ENCODE measurements around the gene SLC22A2. TPM values are rescaled to one million over a fixed set of nuclear protein-coding genes. Genes with fewer than 3 reads are reported as not detected.

The SLC22A2 gene
- total and polyA plus RNA-seq, 9 of the 15 experiments (the other 6 are each of a cell fraction or from before 2014, with no cell fraction given): not detected

- intact Hi-C loops (cut with micrococcal nuclease) (no loop called here), in situ Hi-C loops (cut with MboI) (no loop called here)
- Histone ChIP-seq H3K27ac (ENCODE audit: extremely low read depth, low read depth, low read length) (no peak overlapping the region), H3K9me1 (ENCODE audit: control insufficient read depth, insufficient read depth, low read length) (no peaks in the 10 kb centered on the region), H3K4me3 (no peak overlapping the region), H3K9me3 (replicated peaks; ENCODE audit: control insufficient read depth, insufficient read depth, low read depth, low read length) (no peaks in the 10 kb centered on the region), H3K9ac (ENCODE audit: insufficient read depth in 1 of 2, low read depth in 2 of 2, low read length in 2 of 2) (no peak overlapping the region), H3K4me1 (replicated peaks in 1 of 2; ENCODE audit: control insufficient read depth in 2 of 2, insufficient read depth in 2 of 2, low read length in 2 of 2) (no peaks in the 10 kb centered on the region), H2AFZ (ENCODE audit: low read depth, low read length) (no peak overlapping the region), H3K79me2 (ENCODE audit: control insufficient read depth, insufficient read depth, low read length) (no peaks in the 10 kb centered on the region), H4K20me1 (replicated peaks; ENCODE audit: control insufficient read depth, insufficient read depth, low read length) (no peaks in the 10 kb centered on the region), H3K36me3 (ENCODE audit: control insufficient read depth, insufficient read depth, low read length) (no peaks in the 10 kb centered on the region), H3K4me2 (ENCODE audit: insufficient read depth, low read length) (no peak overlapping the region), H3K27me3 (ENCODE audit: control insufficient read depth in 2 of 2, insufficient read depth in 2 of 2, low read length in 2 of 2) (no peaks in the 10 kb centered on the region)
- TF ChIP-seq ZBTB11 (CRISPR knock-in tag; IDR thresholded peaks at IDR 0.05): no peak
- POLR2A ChIA-PET: no interaction called here
- no TSS peak for BruUV-seq (replicated peaks)
- CTCF ChIA-PET (ENCODE audit: low intra/inter-chr PET ratio): no interaction called here
- DNase-seq (ENCODE audit: extremely low read depth in 1 of 4, low spot score in 3 of 4) (no peak), FAIRE-seq (no peak), ATAC-seq (no peak)
Measured at GRCh38 chr6:160197662-160198061, 61.0 kb downstream of the SLC22A2 start.

GRCh38 chr6:160194808-160195207, 63.8 kb downstream of the SLC22A2 start:
- no peaks in the 10 kb centered on the region for H3K36me3 ChIP-seq (ENCODE audit: control insufficient read depth, insufficient read depth, low read length)
- H3K4me2 ChIP-seq (ENCODE audit: insufficient read depth, low read length): no peak overlapping the region
- BruUV-seq (replicated peaks): no TSS peak
- H3K27me3 ChIP-seq (ENCODE audit: control insufficient read depth in 2 of 2, insufficient read depth in 2 of 2, low read length in 2 of 2): no peaks in the 10 kb centered on the region
- in situ Hi-C loops (cut with MboI) (no loop called here), intact Hi-C loops (cut with micrococcal nuclease) (no loop called here)
- no peak overlapping the region for H3K9ac ChIP-seq (ENCODE audit: insufficient read depth in 1 of 2, low read depth in 2 of 2, low read length in 2 of 2)
- ATAC-seq: no peak
- WGBS (ENCODE audit: insufficient coverage, low coverage, missing lambda C conversion rate): 0% methylated on average over 1 of the region's 1 CpG
- no peak overlapping the region for H2AFZ ChIP-seq (ENCODE audit: low read depth, low read length)
- no peaks in the 10 kb centered on the region for H3K79me2 ChIP-seq (ENCODE audit: control insufficient read depth, insufficient read depth, low read length)
- H3K4me3 ChIP-seq: no peak overlapping the region
- no peak overlapping the region for H3K27ac ChIP-seq (ENCODE audit: extremely low read depth, low read depth, low read length)
- no peak for DNase-seq (ENCODE audit: extremely low read depth in 1 of 4, low spot score in 3 of 4)
- no peak for FAIRE-seq
- no peaks in the 10 kb centered on the region for H3K9me3 ChIP-seq (replicated peaks; ENCODE audit: control insufficient read depth, insufficient read depth, low read depth, low read length)
- no peaks in the 10 kb centered on the region for H4K20me1 ChIP-seq (replicated peaks; ENCODE audit: control insufficient read depth, insufficient read depth, low read length)
- CTCF ChIA-PET (ENCODE audit: low intra/inter-chr PET ratio): no interaction called here
- POLR2A ChIA-PET: no interaction called here
- H3K9me1 ChIP-seq (ENCODE audit: control insufficient read depth, insufficient read depth, low read length): no peaks in the 10 kb centered on the region
- H3K4me1 ChIP-seq (replicated peaks in 1 of 2; ENCODE audit: control insufficient read depth in 2 of 2, insufficient read depth in 2 of 2, low read length in 2 of 2): no peaks in the 10 kb centered on the region
- TF ChIP-seq IRF9 (tag; IDR thresholded peaks at IDR 0.05): no peak
- no peak for TF ChIP-seq GABPA (tag; conservative IDR thresholded peaks at IDR 0.05; ENCODE audit: low read depth)
- no peak for TF ChIP-seq ATF2 (CRISPR knock-in tag; IDR thresholded peaks at IDR 0.05)
- no peak for TF ChIP-seq ZNF398 (CRISPR knock-in tag; IDR thresholded peaks at IDR 0.05)
- TF ChIP-seq SAFB2 (IDR thresholded peaks at IDR 0.05; ENCODE audit: borderline replicate concordance, low read depth, low read length, severe bottlenecking): no peak
- no peak for TF ChIP-seq IRF2 (CRISPR knock-in tag; IDR thresholded peaks at IDR 0.05)

All from K562 (cell line).